ENCODE results near the gene EPHB1.

EPHB1 gene

GRCh38 chr3:134852893-134853351 is 57.9 kb downstream of the EPHB1 start:
- no peak overlapping the region for H3K18ac ChIP-seq (ENCODE audit: low read depth in 1 of 2, low read length in 2 of 2)
- no peaks in the 10 kb centered on the region for H3K36me3 ChIP-seq (ENCODE audit: control insufficient read depth in 1 of 2, insufficient read depth in 2 of 2, low read depth in 1 of 2, low read length in 2 of 2)
- no peak for DNase-seq
- H2BK15ac ChIP-seq (ENCODE audit: low read depth, poor library complexity, severe bottlenecking): no peak overlapping the region
- no peak overlapping the region for H3K14ac ChIP-seq (ENCODE audit: low read length in 2 of 2)
- H3K27me3 ChIP-seq (ENCODE audit: control insufficient read depth in 1 of 2, insufficient read depth in 1 of 2, low read length in 2 of 2): no peaks in the 10 kb centered on the region
- no peak overlapping the region for H2AFZ ChIP-seq (ENCODE audit: low read depth, low read length)
- H4K91ac ChIP-seq (ENCODE audit: low read length): no peak overlapping the region
- H3K4me3 ChIP-seq (ENCODE audit: insufficient read depth in 1 of 2, low read depth in 1 of 2, low read length in 2 of 2): no peak overlapping the region
- H3K4me1 ChIP-seq (ENCODE audit: control insufficient read depth, insufficient read depth, low read depth, low read length): peaks cover 5% of the 10 kb centered on the region
- no peak overlapping the region for H4K8ac ChIP-seq (ENCODE audit: low read length)
- no peak overlapping the region for H3K4ac ChIP-seq (ENCODE audit: low read depth in 1 of 2, low read length in 2 of 2)
- peaks cover 2% of the 10 kb centered on the region for H3K79me1 ChIP-seq (replicated peaks; ENCODE audit: low read length, poor library complexity, severe bottlenecking)
- no peak overlapping the region for H3K23ac ChIP-seq (ENCODE audit: low read length in 2 of 2)
- no peak overlapping the region for H2AK5ac ChIP-seq (ENCODE audit: low read length, severe bottlenecking)
- no peak overlapping the region for H2BK5ac ChIP-seq (ENCODE audit: low read depth, low read length, poor library complexity, severe bottlenecking)
- H2BK12ac ChIP-seq (ENCODE audit: low read length in 2 of 2): no peak overlapping the region
- WGBS: 76% methylated on average over 4 of the region's 4 CpGs
- no peak overlapping the region for H3K27ac ChIP-seq (ENCODE audit: low read length, poor library complexity, severe bottlenecking)
- H3K9me3 ChIP-seq (ENCODE audit: control insufficient read depth, low read length): no peaks in the 10 kb centered on the region
- no peak overlapping the region for H3K9ac ChIP-seq (ENCODE audit: low read length)
- H2BK120ac ChIP-seq (ENCODE audit: low read depth, low read length): no peak overlapping the region
- H3K4me2 ChIP-seq (ENCODE audit: low read length, poor library complexity, severe bottlenecking): no peak overlapping the region

- H2AFZ ChIP-seq (ENCODE audit: low read depth, low read length): no peak overlapping the region
- no peak overlapping the region for H2BK12ac ChIP-seq (ENCODE audit: low read length in 2 of 2)
- H4K8ac ChIP-seq (ENCODE audit: low read length): no peak overlapping the region
- no peak overlapping the region for H3K9ac ChIP-seq (ENCODE audit: low read length)
- 54% methylated on average over 6 of the region's 6 CpGs for WGBS
- H3K36me3 ChIP-seq (ENCODE audit: control insufficient read depth in 1 of 2, insufficient read depth in 2 of 2, low read depth in 1 of 2, low read length in 2 of 2): no peaks in the 10 kb centered on the region
- no peak overlapping the region for H2AK5ac ChIP-seq (ENCODE audit: low read length, severe bottlenecking)
- H2BK5ac ChIP-seq (ENCODE audit: low read depth, low read length, poor library complexity, severe bottlenecking): no peak overlapping the region
- no peak overlapping the region for H3K4ac ChIP-seq (ENCODE audit: low read depth in 1 of 2, low read length in 2 of 2)
- no peak overlapping the region for H2BK15ac ChIP-seq (ENCODE audit: low read depth, poor library complexity, severe bottlenecking)
- peaks cover 5% of the 10 kb centered on the region for H3K4me1 ChIP-seq (ENCODE audit: control insufficient read depth, insufficient read depth, low read depth, low read length)
- H2BK120ac ChIP-seq (ENCODE audit: low read depth, low read length): no peak overlapping the region
- no peak overlapping the region for H3K23ac ChIP-seq (ENCODE audit: low read length in 2 of 2)
- H3K27me3 ChIP-seq (ENCODE audit: control insufficient read depth in 1 of 2, insufficient read depth in 1 of 2, low read length in 2 of 2): peaks cover 0 to 4% of the 10 kb centered on the region in 2 experiments
- H3K79me1 ChIP-seq (replicated peaks; ENCODE audit: low read length, poor library complexity, severe bottlenecking): peaks cover 2% of the 10 kb centered on the region
- H4K91ac ChIP-seq (ENCODE audit: low read length): no peak overlapping the region
- no peak overlapping the region for H3K4me2 ChIP-seq (ENCODE audit: low read length, poor library complexity, severe bottlenecking)
- H3K4me3 ChIP-seq (ENCODE audit: insufficient read depth in 1 of 2, low read depth in 1 of 2, low read length in 2 of 2): no peak overlapping the region
- no peaks in the 10 kb centered on the region for H3K9me3 ChIP-seq (ENCODE audit: control insufficient read depth, low read length)
- no peak for DNase-seq
- H3K27ac ChIP-seq (ENCODE audit: low read length, poor library complexity, severe bottlenecking): no peak overlapping the region
- no peak overlapping the region for H3K18ac ChIP-seq (ENCODE audit: low read depth in 1 of 2, low read length in 2 of 2)
- no peak overlapping the region for H3K14ac ChIP-seq (ENCODE audit: low read length in 2 of 2)
Measured at GRCh38 chr3:134854254-134854653, 59.2 kb downstream of the EPHB1 start.

- no peak overlapping the region for H3K9ac ChIP-seq (ENCODE audit: low read length)
- H3K18ac ChIP-seq (ENCODE audit: low read depth in 1 of 2, low read length in 2 of 2): no peak overlapping the region
- H2BK120ac ChIP-seq (ENCODE audit: low read depth, low read length): no peak overlapping the region
- H3K4me1 ChIP-seq (ENCODE audit: control insufficient read depth, insufficient read depth, low read depth, low read length): peaks cover 5% of the 10 kb centered on the region
- no peaks in the 10 kb centered on the region for H3K36me3 ChIP-seq (ENCODE audit: control insufficient read depth in 1 of 2, insufficient read depth in 2 of 2, low read depth in 1 of 2, low read length in 2 of 2)
- H3K79me1 ChIP-seq (replicated peaks; ENCODE audit: low read length, poor library complexity, severe bottlenecking): peaks cover 2% of the 10 kb centered on the region
- no peak overlapping the region for H2AFZ ChIP-seq (ENCODE audit: low read depth, low read length)
- H4K8ac ChIP-seq (ENCODE audit: low read length): no peak overlapping the region
- H3K23ac ChIP-seq (ENCODE audit: low read length in 2 of 2): no peak overlapping the region
- H3K4ac ChIP-seq (ENCODE audit: low read depth in 1 of 2, low read length in 2 of 2): no peak overlapping the region
- H3K27ac ChIP-seq (ENCODE audit: low read length, poor library complexity, severe bottlenecking): no peak overlapping the region
- no peak overlapping the region for H3K4me3 ChIP-seq (ENCODE audit: insufficient read depth in 1 of 2, low read depth in 1 of 2, low read length in 2 of 2)
- WGBS: 95% methylated on average over 4 of the region's 7 CpGs
- no peak overlapping the region for H2BK5ac ChIP-seq (ENCODE audit: low read depth, low read length, poor library complexity, severe bottlenecking)
- DNase-seq: no peak
- H4K91ac ChIP-seq (ENCODE audit: low read length): no peak overlapping the region
- no peak overlapping the region for H2BK12ac ChIP-seq (ENCODE audit: low read length in 2 of 2)
- H3K4me2 ChIP-seq (ENCODE audit: low read length, poor library complexity, severe bottlenecking): no peak overlapping the region
- no peaks in the 10 kb centered on the region for H3K9me3 ChIP-seq (ENCODE audit: control insufficient read depth, low read length)
- H2BK15ac ChIP-seq (ENCODE audit: low read depth, poor library complexity, severe bottlenecking): no peak overlapping the region
- H2AK5ac ChIP-seq (ENCODE audit: low read length, severe bottlenecking): no peak overlapping the region
- peaks cover 0 to 5% of the 10 kb centered on the region in 2 experiments for H3K27me3 ChIP-seq (ENCODE audit: control insufficient read depth in 1 of 2, insufficient read depth in 1 of 2, low read length in 2 of 2)
- no peak overlapping the region for H3K14ac ChIP-seq (ENCODE audit: low read length in 2 of 2)
Measured at GRCh38 chr3:134857356-134857755, 62.3 kb downstream of the EPHB1 start.

- H2AK5ac ChIP-seq (ENCODE audit: low read length, severe bottlenecking): no peak overlapping the region
- H3K9ac ChIP-seq (ENCODE audit: low read length): no peak overlapping the region
- H2AFZ ChIP-seq (ENCODE audit: low read depth, low read length): no peak overlapping the region
- no peak for DNase-seq
- no peak overlapping the region for H3K14ac ChIP-seq (ENCODE audit: low read length in 2 of 2)
- no peak overlapping the region for H2BK15ac ChIP-seq (ENCODE audit: low read depth, poor library complexity, severe bottlenecking)
- no peak overlapping the region for H3K4me2 ChIP-seq (ENCODE audit: low read length, poor library complexity, severe bottlenecking)
- no peak overlapping the region for H2BK120ac ChIP-seq (ENCODE audit: low read depth, low read length)
- H3K27ac ChIP-seq (ENCODE audit: low read length, poor library complexity, severe bottlenecking): no peak overlapping the region
- no peak overlapping the region for H4K91ac ChIP-seq (ENCODE audit: low read length)
- H3K4me1 ChIP-seq (ENCODE audit: control insufficient read depth, insufficient read depth, low read depth, low read length): peaks cover 5% of the 10 kb centered on the region
- H3K9me3 ChIP-seq (ENCODE audit: control insufficient read depth, low read length): no peaks in the 10 kb centered on the region
- H2BK12ac ChIP-seq (ENCODE audit: low read length in 2 of 2): no peak overlapping the region
- H3K79me1 ChIP-seq (replicated peaks; ENCODE audit: low read length, poor library complexity, severe bottlenecking): peaks cover 5% of the 10 kb centered on the region
- no peak overlapping the region for H2BK5ac ChIP-seq (ENCODE audit: low read depth, low read length, poor library complexity, severe bottlenecking)
- H3K36me3 ChIP-seq (ENCODE audit: control insufficient read depth in 1 of 2, insufficient read depth in 2 of 2, low read depth in 1 of 2, low read length in 2 of 2): no peaks in the 10 kb centered on the region
- H3K4me3 ChIP-seq (ENCODE audit: insufficient read depth in 1 of 2, low read depth in 1 of 2, low read length in 2 of 2): no peak overlapping the region
- H3K27me3 ChIP-seq (ENCODE audit: control insufficient read depth in 1 of 2, insufficient read depth in 1 of 2, low read length in 2 of 2): peaks cover 0 to 5% of the 10 kb centered on the region in 2 experiments
- H3K18ac ChIP-seq (ENCODE audit: low read depth in 1 of 2, low read length in 2 of 2): no peak overlapping the region
- H3K4ac ChIP-seq (ENCODE audit: low read depth in 1 of 2, low read length in 2 of 2): no peak overlapping the region
- H3K23ac ChIP-seq (ENCODE audit: low read length in 2 of 2): no peak overlapping the region
- no peak overlapping the region for H4K8ac ChIP-seq (ENCODE audit: low read length)
Measured at GRCh38 chr3:134857776-134858362, 62.8 kb downstream of the EPHB1 start.
